HG03103 (cell line): Measurements from ENCODE around the gene IFITM5.
"Not testable (repeated sequence)": the region's sequence is repeated elsewhere in the genome, so short reads cannot be mapped to it uniquely, and the experiment has no call there.

ENCODE experiments used
- ATAC-seq: cut with Tn5 transposase; IDR thresholded peaks from one replicate; pipeline ENCODE4 v1.9.1; 2021; ENCODE audit warnings: low read depth; ENCODE audit not compliant: unreplicated experiment

Gene IFITM5

DNA sequence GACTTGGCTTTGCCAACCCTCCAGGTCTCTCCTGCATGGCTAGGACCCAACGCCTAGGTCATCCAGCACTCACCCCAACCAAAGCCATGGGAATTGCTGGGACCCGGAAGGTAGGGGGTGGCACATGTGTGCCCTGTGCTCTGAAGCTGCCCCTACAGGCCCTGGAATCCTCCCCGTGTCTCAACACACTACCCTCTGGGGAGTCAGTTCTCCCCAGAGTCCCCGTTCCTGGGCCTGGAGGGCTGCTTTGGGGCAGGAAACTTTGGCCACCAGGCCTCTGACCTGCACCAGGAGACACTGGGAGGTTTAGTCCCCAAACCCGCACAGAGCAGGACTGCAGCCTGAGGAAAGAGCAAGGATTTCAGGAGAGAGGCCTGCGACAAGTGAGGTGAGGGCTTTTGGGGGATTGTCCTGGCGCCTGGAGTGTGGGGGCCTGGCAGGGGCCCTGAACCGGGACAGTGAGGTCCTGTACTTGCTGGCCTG, 14.0 kb upstream of the IFITM5 start:
- ATAC-seq: no peak

DNA sequence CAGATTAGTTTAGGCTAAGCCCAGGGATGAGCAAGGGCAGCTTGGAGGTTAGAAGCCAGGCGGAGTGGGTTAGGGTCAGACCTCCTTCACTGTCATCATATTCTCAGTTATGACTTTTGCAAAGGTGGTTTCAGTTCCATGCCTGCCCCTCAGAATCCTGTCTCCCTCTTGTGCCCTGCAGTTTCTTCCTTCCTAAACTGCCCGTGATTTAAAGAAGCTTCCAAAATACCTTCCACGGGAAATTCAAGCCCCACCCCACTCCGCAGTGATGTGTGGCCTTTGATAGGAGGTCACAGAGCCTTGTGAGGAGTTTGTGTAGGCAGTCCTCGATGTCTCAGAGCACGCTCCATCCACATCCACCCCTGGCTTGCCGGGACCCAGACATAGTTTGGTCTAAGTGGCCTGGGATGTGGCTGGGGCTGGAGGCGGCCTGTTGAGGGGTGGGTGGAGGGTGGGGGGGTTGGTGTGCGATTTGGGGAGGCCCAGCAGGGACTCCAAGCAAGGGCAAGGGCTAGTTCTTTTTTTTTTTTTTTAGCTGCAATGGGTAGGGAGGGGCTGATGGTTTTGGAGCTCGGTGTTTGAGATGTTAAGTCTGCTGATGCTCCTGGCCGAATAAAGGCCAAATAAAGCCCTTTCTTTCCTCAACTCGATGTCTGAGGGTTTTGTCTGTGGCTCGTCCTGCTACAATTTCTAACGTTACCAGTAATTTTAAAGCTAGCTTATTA, 12.9 kb upstream of the IFITM5 start:
- no peak for ATAC-seq

DNA sequence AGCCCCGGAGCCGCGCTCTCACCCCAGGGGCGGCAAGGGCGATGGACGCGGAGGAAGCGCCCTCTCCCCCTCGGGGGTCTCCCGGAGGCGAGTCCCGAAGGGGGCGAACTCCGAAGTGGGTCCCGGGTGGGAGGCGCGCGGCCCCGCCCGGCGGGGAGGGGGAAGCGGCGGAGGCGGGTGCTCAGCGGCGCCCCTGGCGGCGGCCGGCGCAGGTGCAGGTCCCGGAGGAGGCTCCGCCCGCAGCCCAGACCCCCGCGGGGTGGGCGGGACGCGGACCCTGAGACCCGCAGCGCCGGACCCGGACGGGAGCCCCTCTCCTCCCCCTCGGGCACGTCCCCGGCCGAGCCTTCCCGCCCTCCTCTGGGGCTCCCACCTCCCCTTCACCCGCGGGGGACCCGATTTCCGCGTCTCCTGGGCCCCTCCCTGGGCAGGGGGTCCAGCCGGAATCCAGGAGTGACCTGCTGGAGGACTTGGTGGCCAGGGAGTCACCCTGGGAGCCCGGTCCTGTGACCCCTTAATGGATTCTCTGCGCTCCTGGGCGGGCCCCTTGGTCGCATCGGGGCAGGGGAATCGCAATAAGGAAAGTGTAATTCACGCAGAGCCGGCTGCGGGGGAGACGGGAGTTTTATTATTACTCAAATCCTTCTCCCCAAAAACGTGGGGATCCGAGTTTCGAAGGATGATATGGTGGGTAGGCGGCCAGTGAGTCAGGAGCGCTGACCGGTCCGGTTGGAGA, 11.9 kb upstream of the IFITM5 start:
- not testable (repeated sequence) for ATAC-seq

DNA sequence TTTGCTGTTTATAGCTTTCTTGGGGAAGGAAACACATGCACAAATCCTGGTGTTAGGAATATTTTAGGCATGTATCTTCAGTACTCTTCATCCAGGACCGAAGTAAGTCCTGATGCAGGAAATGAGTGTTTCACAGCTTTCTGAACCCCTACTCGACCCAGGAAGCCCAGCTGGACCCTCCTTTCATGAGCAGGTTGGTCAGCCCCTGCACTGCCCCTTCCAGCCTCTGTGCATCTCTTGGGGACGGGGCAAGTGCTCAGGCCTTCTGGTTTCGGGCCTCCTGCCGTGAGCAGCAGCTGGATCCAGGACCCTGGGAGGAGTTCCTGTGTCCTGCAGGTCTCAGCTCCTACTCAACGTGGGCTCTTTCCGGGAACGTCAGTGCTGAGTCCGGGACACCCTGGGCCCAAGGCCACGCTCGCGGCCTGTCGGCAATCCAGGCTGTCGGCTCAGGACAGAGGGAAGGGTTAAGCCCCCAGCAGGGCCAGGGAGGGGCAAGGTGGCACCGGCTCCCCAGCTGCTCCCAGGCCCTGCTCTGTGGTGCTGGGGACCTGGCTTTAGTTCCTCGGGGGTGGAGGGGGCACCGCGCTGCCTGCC, 10.8 kb upstream of the IFITM5 start:
- not testable (repeated sequence) for ATAC-seq

DNA sequence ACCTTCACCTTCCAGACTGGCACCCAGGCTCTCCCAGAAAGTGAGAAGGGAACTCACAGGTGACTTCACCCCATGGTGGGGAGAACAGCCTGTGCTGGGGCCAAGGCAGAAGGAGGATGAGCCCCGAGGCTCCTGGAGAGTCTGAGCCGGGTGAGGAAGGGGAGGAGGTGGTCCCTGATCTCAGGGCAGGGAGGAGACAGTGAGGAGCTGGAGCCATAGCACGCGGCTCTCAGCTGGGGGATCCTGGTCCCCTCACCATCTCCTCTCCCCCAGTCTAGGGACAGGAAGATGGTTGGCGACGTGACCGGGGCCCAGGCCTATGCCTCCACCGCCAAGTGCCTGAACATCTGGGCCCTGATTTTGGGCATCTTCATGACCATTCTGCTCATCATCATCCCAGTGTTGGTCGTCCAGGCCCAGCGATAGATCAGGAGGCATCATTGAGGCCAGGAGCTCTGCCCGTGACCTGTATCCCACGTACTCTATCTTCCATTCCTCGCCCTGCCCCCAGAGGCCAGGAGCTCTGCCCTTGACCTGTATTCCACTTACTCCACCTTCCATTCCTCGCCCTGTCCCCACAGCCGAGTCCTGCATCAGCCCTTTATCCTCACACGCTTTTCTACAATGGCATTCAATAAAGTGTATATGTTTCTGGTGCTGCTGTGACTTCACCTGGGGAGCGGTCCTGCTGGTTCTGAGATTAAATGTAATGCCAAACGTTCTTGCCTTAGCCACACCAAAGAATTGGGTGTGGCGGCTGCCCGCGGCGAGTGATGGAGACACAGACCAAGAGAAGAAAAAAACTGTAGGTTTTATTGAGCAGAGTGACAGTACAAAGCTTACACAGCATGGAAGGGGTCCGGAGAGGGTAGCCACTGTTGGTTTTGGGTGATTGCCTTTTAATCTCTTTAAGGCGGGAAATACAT, 9.7 kb upstream of the IFITM5 start:
- not testable (repeated sequence) for ATAC-seq

DNA sequence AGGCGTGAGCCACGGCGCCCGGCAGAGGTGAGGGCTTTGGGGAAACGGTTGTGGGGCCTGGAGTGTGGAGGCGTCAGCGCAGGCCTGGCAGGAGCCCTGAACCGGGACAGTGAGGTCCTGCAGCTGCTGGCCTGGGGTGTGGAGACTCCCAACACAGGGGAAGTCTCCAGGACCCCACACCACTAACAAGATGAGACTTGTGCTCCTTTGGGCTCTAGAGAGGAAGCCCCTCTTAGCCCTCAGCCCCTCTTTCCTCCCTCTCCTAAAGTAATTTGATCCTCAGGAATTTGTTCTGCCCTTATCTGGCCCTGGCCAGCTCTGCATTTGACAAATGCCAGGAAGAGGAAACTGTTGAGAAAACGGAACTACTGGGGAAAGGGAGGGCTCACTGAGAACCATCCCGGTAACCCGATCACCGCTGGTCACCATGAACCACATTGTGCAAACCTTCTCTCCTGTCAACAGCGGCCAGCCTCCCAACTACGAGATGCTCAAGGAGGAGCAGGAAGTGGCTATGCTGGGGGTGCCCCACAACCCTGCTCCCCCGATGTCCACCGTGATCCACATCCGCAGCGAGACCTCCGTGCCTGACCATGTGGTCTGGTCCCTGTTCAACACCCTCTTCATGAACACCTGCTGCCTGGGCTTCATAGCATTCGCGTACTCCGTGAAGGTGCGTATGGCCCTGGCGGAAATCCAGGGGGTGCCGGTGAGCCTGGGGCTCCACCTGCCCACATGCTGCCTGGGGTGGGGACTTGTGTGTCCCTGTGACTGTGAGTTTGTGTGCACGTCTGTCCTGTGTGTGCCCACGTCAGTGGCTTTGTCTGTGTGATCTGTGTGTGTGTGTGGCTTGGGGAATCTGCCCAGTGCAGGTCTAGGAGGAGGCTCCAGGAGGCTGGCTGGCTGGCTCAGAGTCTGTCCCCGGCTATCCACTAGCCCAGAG, 8.7 kb upstream of the IFITM5 start, which contains the start of gene IFITM2:
TSS of gene IFITM2 (plus strand) at position 51 of the 943 bp plus-strand sequence. CDS start at position 428, 377 bp downstream.
- not testable (repeated sequence) for ATAC-seq

DNA sequence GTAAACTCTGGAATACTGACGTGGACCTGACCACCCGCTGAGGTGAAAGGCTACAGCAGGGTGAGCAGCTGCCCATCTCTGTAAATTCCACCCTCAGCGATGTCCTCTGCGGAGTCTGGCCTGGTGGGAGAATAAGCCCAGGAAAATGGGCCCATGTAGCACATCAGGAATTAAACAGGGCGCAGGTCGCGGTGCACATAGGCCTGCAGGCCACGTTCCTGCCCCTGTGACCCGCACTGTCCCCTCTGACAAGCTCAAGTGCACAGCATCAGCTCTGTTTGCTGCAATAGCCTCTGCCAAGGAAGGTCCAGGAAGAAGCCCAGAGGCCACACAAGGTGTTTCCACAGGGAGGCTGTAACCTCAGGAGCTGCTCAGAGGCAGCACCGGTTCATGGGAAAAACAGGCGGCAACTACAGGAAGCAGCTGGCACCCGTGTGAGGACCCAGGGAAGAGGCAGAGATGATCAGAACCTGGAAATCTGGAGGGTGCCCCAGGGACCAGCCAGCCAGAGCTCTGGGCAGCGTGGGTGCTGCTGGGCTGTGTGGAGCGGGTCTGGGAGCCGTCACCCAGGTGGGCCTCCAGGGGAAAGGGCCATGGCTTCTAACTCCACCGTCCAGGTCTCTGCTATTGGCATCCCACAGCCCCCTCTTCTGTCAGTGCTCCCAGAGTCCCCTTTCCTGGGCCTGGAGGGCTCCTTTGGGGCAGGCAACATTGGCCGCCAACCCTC, 7.5 kb upstream of the IFITM5 start:
- ATAC-seq: no peak

DNA sequence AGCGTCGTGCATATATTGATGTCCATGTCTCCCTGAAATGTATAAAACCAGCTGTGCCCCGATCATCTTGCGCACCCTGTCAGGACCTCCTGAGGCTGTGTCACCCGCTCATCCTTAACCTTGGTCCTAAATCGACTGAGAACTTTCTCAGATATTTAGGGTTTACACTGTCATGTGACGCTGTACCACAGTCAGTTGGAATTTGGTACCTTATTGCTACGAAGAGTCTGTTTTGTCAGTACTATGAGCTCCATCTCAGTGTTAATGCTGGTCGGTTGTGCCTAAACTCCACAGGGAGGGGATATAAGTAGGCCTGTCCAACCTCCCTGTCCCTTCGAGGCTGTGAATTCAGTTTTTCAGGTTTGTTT, 6.5 kb upstream of the IFITM5 start:
- no peak for ATAC-seq

- ATAC-seq: no peak
Measured at GRCh38 chr11:304915-305843, 5.9 kb upstream of the IFITM5 start.

GRCh38 chr11:304061-304506, 4.8 kb upstream of the IFITM5 start:
- ATAC-seq: no peak

DNA sequence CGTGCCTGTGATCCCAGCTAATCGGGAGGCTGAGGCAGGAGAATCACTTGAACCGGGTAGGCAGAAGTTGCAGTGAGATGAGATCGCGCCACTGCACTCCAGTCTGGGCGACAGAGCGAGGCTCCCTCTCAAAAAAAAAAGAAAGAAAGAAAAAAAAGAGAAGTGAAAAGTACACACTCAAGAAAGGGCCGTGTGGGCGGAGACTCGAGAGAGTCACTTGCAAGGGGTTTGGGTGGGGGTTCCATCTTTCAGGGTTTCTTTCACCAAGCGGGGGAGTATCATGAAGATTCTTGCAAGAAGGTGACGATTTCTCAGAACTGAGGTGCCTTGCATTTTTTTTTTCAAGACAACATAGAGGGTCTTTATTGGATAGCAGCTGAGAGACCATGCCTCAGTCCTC, 4.0 kb upstream of the IFITM5 start:
- ATAC-seq: no peak

- ATAC-seq: no peak
Measured at GRCh38 chr11:299951-300735, 817 bp upstream of the IFITM5 start.

- no peak for ATAC-seq
Measured at GRCh38 chr11:298406-299065, 790 bp downstream of the IFITM5 start.

DNA sequence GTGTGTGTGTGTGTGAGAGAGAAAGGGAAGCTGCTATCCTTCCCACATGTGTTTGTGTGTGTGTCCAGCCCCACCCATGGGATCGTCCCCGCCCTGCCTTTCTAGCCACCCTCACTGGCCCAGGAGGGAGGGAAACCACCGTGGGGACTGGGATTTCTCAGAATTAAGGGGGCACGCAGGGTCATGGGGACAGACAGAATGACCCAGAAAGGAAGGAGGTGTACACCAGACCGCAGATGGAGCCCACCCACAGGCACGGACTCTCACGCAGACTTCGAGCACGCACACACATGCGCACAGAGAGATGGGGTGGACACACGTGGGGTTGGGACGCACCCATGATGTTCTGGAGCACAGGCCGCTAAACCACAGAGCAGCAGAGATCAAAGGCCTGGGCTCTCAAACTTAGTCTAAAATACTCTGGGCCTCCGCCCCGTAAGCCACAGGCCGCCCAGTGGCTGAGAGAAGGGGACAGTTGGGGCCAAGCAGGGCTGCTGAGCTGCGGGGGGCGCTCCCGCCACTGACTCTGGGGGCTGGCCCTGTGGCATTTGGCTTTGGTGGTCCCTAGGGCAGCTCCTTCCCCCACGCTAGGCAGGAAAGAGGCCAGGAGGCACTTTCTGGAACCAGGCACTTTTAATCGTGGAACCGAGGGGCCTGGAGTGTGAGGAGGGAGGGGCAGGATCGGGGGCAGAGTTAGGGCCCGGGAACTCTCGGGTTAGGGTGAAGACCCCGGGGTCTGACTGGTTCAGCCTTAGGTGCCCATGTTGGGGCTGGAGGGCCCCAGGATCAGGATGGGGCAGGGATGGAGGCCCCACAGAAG, 1.5 kb downstream of the IFITM5 start:
- no peak for ATAC-seq

DNA sequence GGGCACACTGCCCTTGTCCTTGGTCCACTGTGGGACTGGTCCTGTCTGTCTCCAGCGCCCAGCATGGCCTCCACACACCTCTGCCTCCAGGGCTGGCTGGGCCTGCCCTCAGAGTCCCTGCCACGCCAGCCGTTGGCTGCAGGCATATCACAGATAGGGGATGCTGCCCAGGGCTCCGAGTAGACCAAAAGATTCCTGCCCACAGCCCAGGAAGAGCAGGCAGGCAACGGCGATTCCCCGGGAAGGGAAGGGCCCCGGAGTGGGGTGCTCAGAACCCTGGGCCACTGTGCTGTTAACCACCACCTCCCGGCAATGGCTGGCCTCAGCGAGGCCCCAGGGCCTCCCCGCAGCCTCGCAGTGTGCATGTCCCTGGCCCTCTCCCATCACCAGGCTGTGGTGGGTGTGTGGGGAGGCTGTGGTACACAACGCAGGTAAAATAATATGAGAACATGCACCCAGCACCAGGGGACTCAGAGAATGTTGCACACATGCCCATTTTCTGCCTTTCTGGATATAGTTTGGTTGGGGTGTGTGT, 2.2 kb downstream of the IFITM5 start:
- ATAC-seq: no peak
